ENCODE measurements around the gene POMT2. TPM values are rescaled to one million over a fixed set of nuclear protein-coding genes. Genes with fewer than 3 reads are reported as not detected.

The POMT2 gene
- total RNA-seq, 1 donor from 2014 or later = 46.1 TPM

DNA sequence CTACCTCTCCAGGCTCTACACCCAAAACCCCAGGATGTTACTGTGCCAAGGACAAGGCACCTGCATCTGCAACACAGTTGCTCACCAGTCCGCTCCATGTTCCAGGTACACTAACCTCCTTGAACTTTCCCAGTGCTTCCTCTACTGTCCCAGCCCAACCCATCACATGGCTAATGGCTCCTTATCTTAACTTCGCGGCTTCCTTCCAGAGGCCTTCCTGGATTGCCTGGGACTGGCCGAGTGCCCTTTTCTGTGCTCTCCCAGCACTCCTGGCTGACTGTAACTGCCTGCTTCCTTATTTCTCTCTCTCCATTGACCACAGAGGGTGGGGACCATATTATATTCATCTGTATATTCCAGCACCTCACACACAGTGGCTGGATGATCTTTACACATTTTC is 20.9 kb downstream of the POMT2 start:
- Mint-ChIP-seq H3K36me3 (peaks cover 26% of the 10 kb centered on the region), H3K27me3 (ENCODE audit: low read depth) (no peaks in the 10 kb centered on the region), H3K4me3 (no peak overlapping the region), H3K27ac (no peak overlapping the region), H3K4me1 (peaks cover 13% of the 10 kb centered on the region), H3K9me3 (no peaks in the 10 kb centered on the region)
- DNase-seq (ENCODE audit: low spot score in 2 of 2, unreplicated experiment in 2 of 2) = no peak
- TF ChIP-seq CTCF (IDR thresholded peaks at IDR 0.05; ENCODE audit: unreplicated experiment) = no peak

DNA sequence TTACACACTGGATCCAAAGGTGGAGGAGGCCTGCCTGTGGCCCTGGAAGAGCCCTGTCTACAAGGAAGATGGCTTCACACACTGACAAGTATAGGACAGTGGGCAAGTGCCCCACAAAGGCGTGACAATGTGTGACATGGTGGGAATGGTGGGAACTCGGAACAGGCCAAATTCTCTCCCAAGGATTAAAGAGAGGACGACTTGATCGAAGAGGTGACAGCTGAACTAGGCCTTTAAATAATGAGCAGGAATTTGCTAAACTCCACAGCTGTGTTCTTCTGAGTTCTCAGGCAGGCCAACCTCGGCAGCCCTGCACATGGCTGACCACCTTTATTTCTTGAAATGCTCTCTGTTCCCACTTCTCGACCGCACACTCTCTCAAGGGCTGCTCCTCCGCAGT is 23.8 kb downstream of the POMT2 start:
- peaks cover 13% of the 10 kb centered on the region for H3K4me1 Mint-ChIP-seq
- no peaks in the 10 kb centered on the region for H3K9me3 Mint-ChIP-seq
- H3K27ac Mint-ChIP-seq = peak overlapping the region; percentile 45
- no peak for DNase-seq (ENCODE audit: low spot score in 2 of 2, unreplicated experiment in 2 of 2)
- peaks cover 22% of the 10 kb centered on the region for H3K36me3 Mint-ChIP-seq
- H3K27me3 Mint-ChIP-seq (ENCODE audit: low read depth) = no peaks in the 10 kb centered on the region
- TF ChIP-seq CTCF (IDR thresholded peaks at IDR 0.05; ENCODE audit: unreplicated experiment) = no peak
- no peak overlapping the region for H3K4me3 Mint-ChIP-seq

- DNase-seq (ENCODE audit: low spot score in 2 of 2, unreplicated experiment in 2 of 2) = no peak
- H3K4me1 Mint-ChIP-seq = peaks cover 13% of the 10 kb centered on the region
Observed at GRCh38 chr14:77296155-77296554, 24.5 kb downstream of the POMT2 start.

GRCh38 chr14:77290705-77291104 is 30.0 kb downstream of the POMT2 start:
- no peak overlapping the region for H3K27ac Mint-ChIP-seq
- H3K9me3 Mint-ChIP-seq = no peaks in the 10 kb centered on the region
- H3K4me3 Mint-ChIP-seq = no peak overlapping the region
- H3K27me3 Mint-ChIP-seq (ENCODE audit: low read depth) = no peaks in the 10 kb centered on the region
- H3K4me1 Mint-ChIP-seq = peaks cover under 1% of the 10 kb centered on the region
- no peak for DNase-seq (ENCODE audit: low spot score in 2 of 2, unreplicated experiment in 2 of 2)
- peaks cover 19% of the 10 kb centered on the region for H3K36me3 Mint-ChIP-seq
- no peak for TF ChIP-seq CTCF (IDR thresholded peaks at IDR 0.05; ENCODE audit: unreplicated experiment)

More at GRCh38 chr14:77296155-77296554, 24.5 kb downstream of the POMT2 start:
- no peak for TF ChIP-seq CTCF (IDR thresholded peaks at IDR 0.05; ENCODE audit: unreplicated experiment)
- Mint-ChIP-seq H3K9me3 (no peaks in the 10 kb centered on the region), H3K27ac (peak overlapping the region; percentile 63), H3K36me3 (peaks cover 22% of the 10 kb centered on the region), H3K27me3 (ENCODE audit: low read depth) (no peaks in the 10 kb centered on the region), H3K4me3 (no peak overlapping the region)

- Mint-ChIP-seq H3K27ac (no peak overlapping the region), H3K9me3 (no peaks in the 10 kb centered on the region), H3K36me3 (peaks cover 32% of the 10 kb centered on the region), H3K4me1 (no peaks in the 10 kb centered on the region), H3K27me3 (ENCODE audit: low read depth) (no peaks in the 10 kb centered on the region), H3K4me3 (no peak overlapping the region)
- no peak for DNase-seq (ENCODE audit: low spot score in 2 of 2, unreplicated experiment in 2 of 2)
- TF ChIP-seq CTCF (IDR thresholded peaks at IDR 0.05; ENCODE audit: unreplicated experiment) = no peak
Observed at GRCh38 chr14:77286576-77286975, 34.1 kb downstream of the POMT2 start.

DNA sequence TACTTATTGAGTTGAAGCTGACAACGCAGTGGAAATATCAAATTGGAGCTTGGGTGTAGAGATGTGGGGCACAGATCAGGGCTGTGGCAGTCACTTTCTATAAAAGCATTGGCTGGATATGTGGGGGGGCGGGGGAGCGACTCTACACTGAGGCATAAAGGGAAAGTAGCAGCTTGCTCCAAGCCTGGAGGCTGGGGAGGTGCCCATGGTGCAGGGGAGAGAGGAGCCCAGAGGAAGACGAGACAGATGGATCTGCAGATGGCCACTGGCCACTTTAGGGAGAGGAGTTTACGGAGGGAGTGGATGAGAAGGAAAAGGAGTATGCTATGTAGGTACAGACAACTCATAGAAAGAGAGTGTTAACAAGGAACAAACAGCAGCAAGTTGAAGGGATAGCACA is 36.2 kb downstream of the POMT2 start:
- Mint-ChIP-seq H3K4me3 (no peak overlapping the region), H3K27ac (no peak overlapping the region), H3K9me3 (no peaks in the 10 kb centered on the region), H3K4me1 (no peaks in the 10 kb centered on the region), H3K36me3 (peaks cover 34% of the 10 kb centered on the region), H3K27me3 (ENCODE audit: low read depth) (no peaks in the 10 kb centered on the region)
- no peak for DNase-seq (ENCODE audit: low spot score in 2 of 2, unreplicated experiment in 2 of 2)
- no peak for TF ChIP-seq CTCF (IDR thresholded peaks at IDR 0.05; ENCODE audit: unreplicated experiment)

Measured in mesothelial cell of epicardium (in vitro differentiated cells).